GM23248 (cell line): ENCODE results near the gene TIAM2.

Experiments used
- EZH2 ChIP-seq: fragments of 200-600 bp; sonication (generic); IDR thresholded peaks from 2 replicates; pipeline ENCODE4 v1.6.1; 2018; ENCODE audit warnings: antibody characterized with exemption, mild to moderate bottlenecking; ENCODE audit not compliant: insufficient read depth, poor library complexity, severe bottlenecking
- EZH2phosphoT487 ChIP-seq: fragments of 200-600 bp; sonication (generic); IDR thresholded peaks from 2 replicates; pipeline ENCODE4 v1.6.1; 2018; ENCODE audit warnings: antibody characterized with exemption, moderate library complexity, mild to moderate bottlenecking, low read depth; ENCODE audit not compliant: insufficient read depth

- TF ChIP-seq EZH2 (no peak), EZH2phosphoT487 (no peak)
Measured at GRCh38 chr6:155069543-155069942, 74.4 kb downstream of the TIAM2 start.
